Activated CD4-positive, alpha-beta T cell treated with anti-CD3 and anti-CD28 coated beads, Interleukin-2, amount 50 U/mL, for 16 hours (primary cell): ENCODE measurements around the gene DRG1.
"Not testable (repeated sequence)": the region's sequence is repeated elsewhere in the genome, so short reads cannot be mapped to it uniquely, and the experiment has no call there.

Experiments used
- DNase-seq: peaks from one replicate; pipeline ENCODE4 v3.0.0-alpha.2; 2020

Gene DRG1

GRCh38 chr22:31399211-31400022 is at the start of gene DRG1:
Gene DRG1, plus strand, starts transcription at chr22:31399604. Its CDS starts 80 bp downstream, at chr22:31399684.
- DNase-seq: peak; percentile 98

- no peak for DNase-seq
Measured at GRCh38 chr22:31349960-31350359, 49.4 kb upstream of the DRG1 start.

GRCh38 chr22:31350410-31350863 is 49.0 kb upstream of the DRG1 start:
- no peak for DNase-seq

- no peak for DNase-seq
Measured at GRCh38 chr22:31354515-31354914, 44.9 kb upstream of the DRG1 start.

- no peak for DNase-seq
Measured at GRCh38 chr22:31360029-31360428, 39.4 kb upstream of the DRG1 start.

- DNase-seq: no peak
Measured at GRCh38 chr22:31361743-31362142, 37.7 kb upstream of the DRG1 start.

- no peak for DNase-seq
Measured at GRCh38 chr22:31363885-31364465, 35.4 kb upstream of the DRG1 start.

GRCh38 chr22:31367426-31367825 is 32.0 kb upstream of the DRG1 start:
- no peak for DNase-seq

GRCh38 chr22:31377612-31378011 is 21.8 kb upstream of the DRG1 start:
- no peak for DNase-seq

- DNase-seq: no peak
Measured at GRCh38 chr22:31378123-31378522, 21.3 kb upstream of the DRG1 start.

GRCh38 chr22:31378651-31379050 is 20.8 kb upstream of the DRG1 start:
- not testable (repeated sequence) for DNase-seq

- DNase-seq: no peak
Measured at GRCh38 chr22:31393893-31394292, 5.5 kb upstream of the DRG1 start.

GRCh38 chr22:31394326-31394725 is 5.1 kb upstream of the DRG1 start:
- no peak for DNase-seq

- DNase-seq: no peak
Measured at GRCh38 chr22:31398231-31398630, 1.2 kb upstream of the DRG1 start.

GRCh38 chr22:31400023-31400397 is 606 bp downstream of the DRG1 start:
- no peak for DNase-seq

GRCh38 chr22:31402350-31402749 is 2.9 kb downstream of the DRG1 start:
- DNase-seq: not testable (repeated sequence)

GRCh38 chr22:31425331-31426050 is 26.1 kb downstream of the DRG1 start:
- DNase-seq: peak; percentile 10

GRCh38 chr22:31431950-31432349 is 32.5 kb downstream of the DRG1 start:
- DNase-seq: no peak

GRCh38 chr22:31436132-31436531 is 36.7 kb downstream of the DRG1 start:
- no peak for DNase-seq

GRCh38 chr22:31439808-31440207 is 40.4 kb downstream of the DRG1 start:
- no peak for DNase-seq

GRCh38 chr22:31440681-31441080 is 41.3 kb downstream of the DRG1 start:
- no peak for DNase-seq

- no peak for DNase-seq
Measured at GRCh38 chr22:31441652-31442051, 42.2 kb downstream of the DRG1 start.

- no peak for DNase-seq
Measured at GRCh38 chr22:31442768-31443489, 43.5 kb downstream of the DRG1 start.
